HepG2 (cell line): Measurements from ENCODE around the gene COG4. TPM values are rescaled to one million over a fixed set of nuclear protein-coding genes. Genes with fewer than 3 reads are reported as not detected.

Source experiments
- ATAC-seq: fragments of 200-7000 bp; cut with Tn5 transposase; 3 replicates; pipeline ENCODE4 v1.9.1; 2020; ENCODE audit warnings: mild to moderate bottlenecking, moderate library complexity
- BruUV-seq: library from RNA; stranded (reverse); fragments of 400-500 nt; replicated peaks from 2 replicates; lab custom pipeline; 2021; lab: Mats Ljungman, UMichigan
- CTCF ChIA-PET: fragments of 300-600 bp; formaldehyde crosslinking; extraction: SDS; loops from one replicate; lab custom pipeline; 2021; ENCODE audit warnings: low total read pairs, inconsistent platforms, low intra/inter-chr PET ratio; lab: Yijun Ruan, JAX
- POLR2A ChIA-PET: fragments of 350-600 bp; sonication (Branson Sonifier 250); formaldehyde crosslinking; loops from one replicate; lab custom pipeline; 2020; ENCODE audit warnings: antibody characterized with exemption, inconsistent platforms; lab: Yijun Ruan, JAX
- DNase-seq: peaks from one replicate; pipeline ENCODE4 v3.0.0-alpha.2; 2015; ENCODE audit warnings: low spot score
- FAIRE-seq: peaks from 3 replicates; lab custom pipeline; 2011; peaks lifted over from hg19 to GRCh38; lab: Jason Lieb, UNC
- H2AFZ ChIP-seq: one replicate; pipeline ENCODE4 v1.6.1; 2011; ENCODE audit warnings: low read length, inconsistent platforms
- H3K27ac ChIP-seq: fragments of 300-600 bp; 3 replicates; pipeline ENCODE4 v1.8.0; 2011; ENCODE audit warnings: mixed run types, mild to moderate bottlenecking, mixed read lengths, low read length, inconsistent platforms; ENCODE audit not compliant: insufficient read depth; ENCODE audit errors: extremely low read length
- H3K27me3 ChIP-seq, 2 experiments: fragments of 200-600 bp in 1 of 2; 2 replicates in 1 of 2; 3 replicates in 1 of 2; pipeline versions ENCODE4 v1.6.0 to v1.8.0; 2011; ENCODE audit warnings: low read length in 2 of 2, mild to moderate bottlenecking in 2 of 2, moderate library complexity in 2 of 2, inconsistent platforms in 1 of 2; ENCODE audit not compliant: insufficient read depth in 2 of 2, control insufficient read depth in 1 of 2
- H3K36me3 ChIP-seq, 2 experiments: fragments of 200-600 bp in 1 of 2; replicated peaks in 1 of 2; 2 replicates in 1 of 2; 3 replicates in 1 of 2; pipeline versions ENCODE4 v1.5.1 to v1.8.0; 2011; ENCODE audit warnings: low read length in 2 of 2, inconsistent platforms in 1 of 2; ENCODE audit not compliant: insufficient read depth in 2 of 2, control insufficient read depth in 1 of 2
- H3K4me1 ChIP-seq: 2 replicates; pipeline ENCODE4 v1.5.1; 2012; ENCODE audit warnings: low read length, inconsistent platforms; ENCODE audit not compliant: insufficient read depth
- H3K4me2 ChIP-seq: 2 replicates; pipeline ENCODE4 v1.6.0; 2011; ENCODE audit warnings: low read depth, low read length, inconsistent platforms
- H3K4me3 ChIP-seq, 3 experiments: fragments of 200-600 bp in 1 of 3; sonication (generic), shearing (Covaris generic) in 1 of 3; replicated peaks in 1 of 3; 2 replicates each; pipeline ENCODE4 v1.5.1; 2011 to 2016; ENCODE audit warnings: low read length in 3 of 3, inconsistent platforms in 2 of 3, low read depth in 2 of 3, mild to moderate bottlenecking in 2 of 3, control low read depth in 1 of 3, mixed read lengths in 1 of 3; ENCODE audit not compliant: insufficient read depth in 1 of 3
- H3K79me2 ChIP-seq: one replicate; pipeline ENCODE4 v1.6.1; 2011; ENCODE audit warnings: low read length, inconsistent platforms; ENCODE audit not compliant: insufficient read depth
- H3K9ac ChIP-seq: 2 replicates; pipeline ENCODE4 v1.6.0; 2011; ENCODE audit warnings: mild to moderate bottlenecking, low read depth, low read length, inconsistent platforms; ENCODE audit not compliant: insufficient read depth
- H3K9me3 ChIP-seq: 2 replicates; pipeline ENCODE4 v1.5.1; 2012; ENCODE audit warnings: mild to moderate bottlenecking, low read length
- H4K20me1 ChIP-seq: 2 replicates; pipeline ENCODE4 v1.6.0; 2011; ENCODE audit warnings: inconsistent platforms, mild to moderate bottlenecking, low read length, moderate library complexity; ENCODE audit not compliant: insufficient read depth
- CCAR2 ChIP-seq: fragments of 200-400 bp; formaldehyde crosslinking; optimal IDR thresholded peaks from 2 replicates; pipeline ENCODE3; 2018; ENCODE audit warnings: low read depth, mild to moderate bottlenecking, low read length, moderate library complexity
- JUN ChIP-seq: sonication (generic); formaldehyde crosslinking; IDR thresholded peaks from 2 replicates; pipeline ENCODE4 v1.4.0; 2020; ENCODE audit warnings: mild to moderate bottlenecking, missing genetic modification reagents
- NR2F6 ChIP-seq, 2 experiments: IDR thresholded peaks; 2 replicates each; pipeline ENCODE4 v1.6.1; 2016; ENCODE audit warnings: antibody characterized with exemption in 1 of 2, mild to moderate bottlenecking in 1 of 2
- POLR2G ChIP-seq: fragments of 200-400 bp; formaldehyde crosslinking; IDR thresholded peaks from 2 replicates; pipeline ENCODE4 v1.6.1; 2018; ENCODE audit warnings: mild to moderate bottlenecking, low read depth, low read length, moderate library complexity
- RARA ChIP-seq: IDR thresholded peaks from 2 replicates; pipeline ENCODE4 v1.6.1; 2016; ENCODE audit warnings: missing genetic modification reagents, missing compliant biosample characterization
- RXRA ChIP-seq: sonication (generic); formaldehyde crosslinking; IDR thresholded peaks from 2 replicates; pipeline ENCODE4 v1.5.1; 2020; ENCODE audit warnings: missing genetic modification reagents
- STAG1 ChIP-seq: sonication (generic); formaldehyde crosslinking; IDR thresholded peaks from 2 replicates; pipeline ENCODE4 v1.4.0; 2020; ENCODE audit warnings: missing genetic modification reagents
- TEAD3 ChIP-seq: optimal IDR thresholded peaks from 2 replicates; pipeline ENCODE3; 2016; ENCODE audit warnings: borderline replicate concordance
- TSC22D2 ChIP-seq: sonication (generic); formaldehyde crosslinking; IDR thresholded peaks from 2 replicates; pipeline ENCODE4 v1.5.1; 2020; ENCODE audit warnings: missing genetic modification reagents, mild to moderate bottlenecking, borderline replicate concordance
- ZNF251 ChIP-seq: sonication (generic); formaldehyde crosslinking; IDR thresholded peaks from 2 replicates; pipeline ENCODE4 v1.9.0; 2021; ENCODE audit warnings: mild to moderate bottlenecking, missing genetic modification reagents
- ZNF567 ChIP-seq: sonication (generic); formaldehyde crosslinking; IDR thresholded peaks from 2 replicates; pipeline ENCODE4 v1.8.1; 2023; ENCODE audit warnings: mild to moderate bottlenecking, missing genetic modification reagents, borderline replicate concordance
- WGBS: methylation state at CpG from one replicate; pipeline ENCODE4 v1.1.6; 2017; ENCODE audit warnings: low lambda C conversion rate; 5-methylcytosine and 5-hydroxymethylcytosine counted together
- in situ Hi-C: cut with HindIII; loops from 2 replicates; pipeline ENCODE4 v1.10.0; 2017; ENCODE audit warnings: low pct_unique_long_range_greater_than_20kb; ENCODE audit not compliant: extremely low pct_ligation_motif_present
- intact Hi-C: fragments of 100-400 bp; cut with micrococcal nuclease; formaldehyde crosslinking; loops from one replicate; pipeline ENCODE4 v1.10.0; 2022; ENCODE audit not compliant: unreplicated experiment
- polyA plus RNA-seq, 8 experiments: library from polyadenylated mRNA; depleted of rRNA in 3 of 8; stranded (reverse) in 7 of 8; unstranded in 1 of 8; fragments of >200 nt; fragmentation: Illumina TruSeq in 4 of 8; extraction: Trizol in 4 of 8; gene quantifications; 2 replicates each; pipeline versions ENCODE4 v1.2.1 to v1.2.3, GENCODE V29; 2011 to 2016; ENCODE audit warnings: low read depth in 4 of 8, missing spikeins in 1 of 8, mixed read lengths in 1 of 8; ENCODE audit not compliant: insufficient read depth in 1 of 8
- total RNA-seq, 5 experiments: library from RNA; depleted of rRNA; stranded (reverse); fragments of >200 nt; fragmentation: Illumina TruSeq; extraction: Trizol; gene quantifications; 2 replicates each; pipeline ENCODE4 v1.2.3, GENCODE V29; 2016; ENCODE audit warnings: low read depth in 1 of 5
- TF ChIP-seq, protein P1 (sequence below): sonication (generic); formaldehyde crosslinking; IDR thresholded peaks from 2 replicates; pipeline ENCODE4 v1.8.0; 2022; ENCODE audit warnings: missing genetic modification reagents, mild to moderate bottlenecking, inconsistent platforms, borderline replicate concordance

Gene COG4
- total and polyA plus RNA-seq, 2 of the 13 experiments (the other 11 are each of a cell fraction or from before 2014, with no cell fraction given): 51.1 to 73.8 TPM

DNA sequence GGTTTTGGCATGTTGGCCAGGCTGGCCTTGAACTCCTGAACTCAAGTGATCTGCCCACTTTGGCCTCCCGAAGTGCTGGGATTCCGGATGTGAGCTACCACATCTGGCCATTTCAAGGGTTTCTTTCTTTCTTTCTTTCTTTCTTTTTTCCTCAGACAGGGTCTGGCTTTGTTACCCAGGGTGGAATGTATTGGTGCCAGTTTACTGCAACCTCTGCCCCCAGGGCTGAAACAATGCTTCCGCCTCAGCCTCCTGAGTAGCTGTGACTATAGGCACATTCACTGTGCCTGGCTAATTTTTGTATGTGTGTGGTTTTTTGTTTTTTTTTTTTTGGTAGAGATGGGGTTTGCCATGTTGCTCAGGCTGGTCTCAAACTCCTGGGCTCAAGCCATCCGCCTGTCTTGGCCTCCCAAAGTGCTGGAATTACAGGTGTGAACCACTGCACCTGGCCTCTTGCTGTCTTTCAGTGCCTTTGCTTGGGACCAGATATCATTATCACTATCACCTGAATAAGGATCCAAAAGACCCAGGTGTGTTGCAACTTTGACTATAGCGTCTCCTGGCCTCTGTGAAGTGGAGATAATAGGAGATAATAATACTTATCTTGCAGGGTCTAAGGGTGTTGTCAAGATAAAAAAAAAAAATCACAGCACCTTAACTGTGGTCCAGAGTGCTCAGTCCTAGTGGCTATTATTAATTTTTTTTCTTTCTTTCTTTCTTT, 65.7 kb downstream of the COG4 start:
- ATAC-seq (no peak), FAIRE-seq (no peak), DNase-seq (no peak)
- no TSS peak for BruUV-seq
- no peaks in the 10 kb centered on the region for H3K79me2 ChIP-seq
- H3K36me3 ChIP-seq: no peaks in the 10 kb centered on the region
- no peaks in the 10 kb centered on the region for H4K20me1 ChIP-seq
- 70% methylated on average over 5 of the region's 5 CpGs for WGBS
- no peak overlapping the region; the same call in 1 of the 2 replicates for H3K4me2 ChIP-seq
- H3K9ac ChIP-seq: no peak overlapping the region
- ChIA-PET POLR2A (interaction anchor here (0.7 to 1.0 kb wide), 2 partner anchors 13 to 76 kb away, joined by 3 read pairs; no protein-coding TSS in a partner anchor), CTCF (no interaction called here)
- no peaks in the 10 kb centered on the region for H3K9me3 ChIP-seq
- peak overlapping the region; percentile 33 for H3K27ac ChIP-seq
- H3K4me3 ChIP-seq: no peak overlapping the region
- peaks cover 45% of the 10 kb centered on the region for H3K4me1 ChIP-seq
- TF ChIP-seq RARA (peak; percentile 63), TEAD3 (CRISPR knock-in tag) (peak; percentile 8), TSC22D2 (CRISPR knock-in tag) (no peak), RXRA (CRISPR knock-in tag) (0 out of 2 replicates have a peak, but pooled peaks have one; percentile 13), JUN (CRISPR knock-in tag) (no peak), NR2F6 (IDR thresholded peaks at IDR 0.05) (no peak), NR2F6 (CRISPR knock-in tag; IDR thresholded peaks at IDR 0.05) (0 out of 2 replicates have a peak, but pooled peaks have one; percentile 8), STAG1 (CRISPR knock-in tag) (no peak), POLR2G (no peak), ZNF567 (no peak), CCAR2 (no peak), ZNF251 (no peak)
- TF ChIP-seq, protein P1, sequence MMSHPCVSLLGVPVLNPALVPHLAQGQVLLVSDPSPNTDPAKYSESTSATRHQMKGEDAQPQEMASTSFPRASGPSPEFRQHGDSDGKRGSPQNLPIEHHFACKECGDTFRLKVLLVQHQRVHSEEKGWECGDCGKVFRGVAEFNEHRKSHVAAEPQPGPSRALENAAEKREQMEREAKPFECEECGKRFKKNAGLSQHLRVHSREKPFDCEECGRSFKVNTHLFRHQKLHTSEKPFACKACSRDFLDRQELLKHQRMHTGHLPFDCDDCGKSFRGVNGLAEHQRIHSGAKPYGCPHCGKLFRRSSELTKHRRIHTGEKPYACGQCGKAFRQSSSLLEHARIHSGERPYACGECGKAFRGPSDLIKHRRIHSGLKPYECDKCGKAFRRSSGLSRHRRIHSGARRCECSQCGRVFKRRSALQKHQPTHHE: no peak
- no peak overlapping the region for H2AFZ ChIP-seq
- no peaks in the 10 kb centered on the region; a peak in 1 of 5 replicates for H3K27me3 ChIP-seq
- in situ Hi-C loops (no loop called here), intact Hi-C loops (no loop called here)
